OCI-M1 (cell line): ENCODE data around the gene KLHL40.

Source experiments
- DNase-seq: peaks from one replicate; lab custom pipeline; 2025; lab: John Stamatoyannopoulos, UW

KLHL40 gene

GRCh38 chr3:42657675-42658074, 27.7 kb upstream of the KLHL40 start:
- DNase-seq, result no peak

GRCh38 chr3:42658091-42658770, 27.1 kb upstream of the KLHL40 start:
- no peak for DNase-seq

GRCh38 chr3:42658771-42659390, 26.5 kb upstream of the KLHL40 start:
- DNase-seq, result no peak

- DNase-seq, result no peak
Observed at GRCh38 chr3:42659451-42660130, 25.7 kb upstream of the KLHL40 start.

- no peak for DNase-seq
Observed at GRCh38 chr3:42660131-42660715, 25.1 kb upstream of the KLHL40 start.

GRCh38 chr3:42660898-42661297, 24.4 kb upstream of the KLHL40 start:
- peak; percentile 62 for DNase-seq

- DNase-seq, result no peak
Observed at GRCh38 chr3:42661593-42662022, 23.7 kb upstream of the KLHL40 start.

- no peak for DNase-seq
Observed at GRCh38 chr3:42662037-42662812, 23.1 kb upstream of the KLHL40 start.

- no peak for DNase-seq
Observed at GRCh38 chr3:42662813-42663535, 22.4 kb upstream of the KLHL40 start.

- no peak for DNase-seq
Observed at GRCh38 chr3:42663581-42664437, 21.5 kb upstream of the KLHL40 start.

- DNase-seq, result no peak
Observed at GRCh38 chr3:42664438-42664803, 20.9 kb upstream of the KLHL40 start.

- no peak for DNase-seq
Observed at GRCh38 chr3:42665050-42665878, 20.1 kb upstream of the KLHL40 start.

GRCh38 chr3:42666022-42666421, 19.3 kb upstream of the KLHL40 start:
- DNase-seq, result no peak

- DNase-seq, result no peak
Observed at GRCh38 chr3:42666577-42666998, 18.7 kb upstream of the KLHL40 start.

- no peak for DNase-seq
Observed at GRCh38 chr3:42667096-42667522, 18.2 kb upstream of the KLHL40 start.

GRCh38 chr3:42667523-42668412, 17.6 kb upstream of the KLHL40 start:
- DNase-seq, result no peak

GRCh38 chr3:42668413-42668760, 16.9 kb upstream of the KLHL40 start:
- no peak for DNase-seq

GRCh38 chr3:42668793-42669217, 16.5 kb upstream of the KLHL40 start:
- no peak for DNase-seq
